Mucosa of descending colon (tissue), 3 donors: ENCODE measurements around the gene RPS6KB2. TPM values are rescaled to one million over a fixed set of nuclear protein-coding genes. Genes with fewer than 3 reads are reported as not detected.
A peak's percentile ranks its signal among the peaks of the same experiment; 100 is the strongest.

ENCODE experiments used
- ATAC-seq: fragments of 200-7000 bp; cut with Tn5 transposase; one replicate; pipeline ENCODE4 v1.9.1; 2020; ENCODE audit warnings: mild to moderate bottlenecking, moderate library complexity
- DNase-seq, 3 donors: peaks; one replicate each; pipeline ENCODE4 v3.0.0-alpha.2; 2020
- H3K36me3 ChIP-seq: fragments of 200-600 bp; one replicate; pipeline ENCODE4 v1.8.0; 2021; ENCODE audit warnings: low read depth, mild to moderate bottlenecking
- H3K4me1 ChIP-seq: fragments of 200-600 bp; one replicate; pipeline ENCODE4 v1.8.0; 2021; ENCODE audit warnings: low read depth, mild to moderate bottlenecking
- H3K4me3 ChIP-seq: fragments of 200-600 bp; one replicate; pipeline ENCODE4 v1.8.0; 2021; ENCODE audit warnings: mild to moderate bottlenecking
- H3K9me3 ChIP-seq: fragments of 200-600 bp; one replicate; pipeline ENCODE4 v1.8.0; 2021; ENCODE audit warnings: mild to moderate bottlenecking
- intact Hi-C, 2 donors: fragments of 100-400 bp; cut with DNase I in 1 of 2; cut with micrococcal nuclease in 1 of 2; formaldehyde crosslinking; loops; one replicate each; pipeline versions ENCODE4 v1.11.0 to v1.11.1; 2022; cut with DNase I, micrococcal nuclease
- total RNA-seq, 3 donors: library from RNA; stranded (reverse); fragmentation: NEBNext Ultra II Directional in 2 of 3; extraction: Animal tissue kit (Norgen Biotek cat#: 25700) in 2 of 3; gene quantifications; one replicate each; pipeline versions ENCODE4 v1.2.1 to v1.2.4, GENCODE V29; 2021 to 2023
- TF ChIP-seq, protein P1 (sequence below): fragments of 200-600 bp; IDR thresholded peaks from one replicate; pipeline ENCODE4 v1.8.0; 2022; ENCODE audit warnings: antibody characterized with exemption, mild to moderate bottlenecking
- donor health status: DM: no; HTN: no; CAD: no; lungs with moderate emphysema.
- donor health status: DM: no; HTN: no; CAD: no.
- donor health status: DM: no; HTN: yes; CAD: no.

Gene RPS6KB2
- total RNA-seq, 3 donors from 2014 or later: 43.1 to 51.6 (median 45.4) TPM

DNA sequence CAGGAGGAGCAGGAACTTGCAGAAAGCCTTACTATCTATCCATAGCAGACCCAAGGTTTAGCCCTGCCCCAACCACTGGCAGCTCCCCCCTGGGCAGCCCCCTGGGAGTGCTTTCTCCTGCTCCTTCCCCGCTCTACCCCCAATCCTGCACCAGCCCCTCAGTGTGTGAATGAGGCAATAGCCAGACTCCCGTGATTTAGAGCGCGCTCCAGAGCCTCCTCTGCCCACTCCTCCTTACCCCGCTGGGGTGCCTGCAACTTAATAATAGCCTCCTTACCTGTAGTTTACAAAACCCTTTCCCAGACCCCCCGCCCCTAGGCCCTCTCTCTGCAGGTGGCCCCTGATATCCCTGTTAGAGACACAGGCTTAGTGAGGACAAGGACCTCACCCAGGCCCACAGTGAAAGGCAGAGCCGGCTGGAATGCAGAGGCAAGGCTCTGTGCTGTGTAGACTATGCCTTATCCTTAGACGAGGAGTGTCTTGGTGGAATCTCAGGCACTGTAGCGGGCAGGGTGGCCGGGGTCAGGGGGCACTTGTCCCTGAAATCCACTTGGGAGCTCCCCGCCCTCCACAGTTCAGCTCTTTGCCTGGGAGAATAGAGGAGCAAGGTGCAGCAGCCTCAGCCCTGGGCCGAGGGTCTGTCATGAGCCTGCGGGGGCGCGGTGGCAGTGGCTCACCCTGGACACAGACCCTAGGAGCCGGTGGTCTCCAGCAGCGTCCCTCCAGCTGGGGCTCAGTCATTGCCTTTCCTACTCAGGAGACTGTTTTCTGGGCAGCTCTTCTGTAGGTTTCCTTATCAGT lies 17.1 kb upstream of the RPS6KB2 start:
- Histone ChIP-seq H3K36me3 (no peaks in the 10 kb centered on the region), H3K4me3 (no peak overlapping the region), H3K9me3 (no peaks in the 10 kb centered on the region), H3K4me1 (peaks cover 15% of the 10 kb centered on the region)
- intact Hi-C loops: no loop called here
- no peak for ATAC-seq
- TF ChIP-seq, protein P1, sequence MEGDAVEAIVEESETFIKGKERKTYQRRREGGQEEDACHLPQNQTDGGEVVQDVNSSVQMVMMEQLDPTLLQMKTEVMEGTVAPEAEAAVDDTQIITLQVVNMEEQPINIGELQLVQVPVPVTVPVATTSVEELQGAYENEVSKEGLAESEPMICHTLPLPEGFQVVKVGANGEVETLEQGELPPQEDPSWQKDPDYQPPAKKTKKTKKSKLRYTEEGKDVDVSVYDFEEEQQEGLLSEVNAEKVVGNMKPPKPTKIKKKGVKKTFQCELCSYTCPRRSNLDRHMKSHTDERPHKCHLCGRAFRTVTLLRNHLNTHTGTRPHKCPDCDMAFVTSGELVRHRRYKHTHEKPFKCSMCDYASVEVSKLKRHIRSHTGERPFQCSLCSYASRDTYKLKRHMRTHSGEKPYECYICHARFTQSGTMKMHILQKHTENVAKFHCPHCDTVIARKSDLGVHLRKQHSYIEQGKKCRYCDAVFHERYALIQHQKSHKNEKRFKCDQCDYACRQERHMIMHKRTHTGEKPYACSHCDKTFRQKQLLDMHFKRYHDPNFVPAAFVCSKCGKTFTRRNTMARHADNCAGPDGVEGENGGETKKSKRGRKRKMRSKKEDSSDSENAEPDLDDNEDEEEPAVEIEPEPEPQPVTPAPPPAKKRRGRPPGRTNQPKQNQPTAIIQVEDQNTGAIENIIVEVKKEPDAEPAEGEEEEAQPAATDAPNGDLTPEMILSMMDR: no peak
- no peak for DNase-seq

DNA sequence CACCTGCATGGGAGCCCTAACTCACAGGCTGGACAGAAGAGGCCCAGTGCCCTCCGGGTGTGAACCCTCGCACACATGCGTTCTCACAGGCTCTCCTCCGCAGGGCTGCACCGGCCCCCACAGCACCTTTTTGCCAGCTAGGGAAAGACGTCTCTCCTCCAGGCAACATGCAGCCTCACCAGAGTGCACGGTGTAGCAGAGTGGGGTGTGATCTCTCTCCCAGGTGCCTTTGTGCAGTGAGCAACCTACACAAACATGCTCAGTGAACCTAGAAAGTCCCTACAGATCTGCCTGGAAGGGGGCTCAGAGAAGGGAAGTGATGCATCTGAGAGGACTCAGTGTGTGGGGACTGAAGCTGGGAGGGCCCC lies 16.5 kb upstream of the RPS6KB2 start:
- no peak for ATAC-seq
- Histone ChIP-seq H3K9me3 (no peaks in the 10 kb centered on the region), H3K4me1 (peaks cover 21% of the 10 kb centered on the region), H3K4me3 (no peak overlapping the region), H3K36me3 (no peaks in the 10 kb centered on the region)
- TF ChIP-seq, protein P1: no peak
- intact Hi-C loops: no loop called here
- DNase-seq: no peak

DNA sequence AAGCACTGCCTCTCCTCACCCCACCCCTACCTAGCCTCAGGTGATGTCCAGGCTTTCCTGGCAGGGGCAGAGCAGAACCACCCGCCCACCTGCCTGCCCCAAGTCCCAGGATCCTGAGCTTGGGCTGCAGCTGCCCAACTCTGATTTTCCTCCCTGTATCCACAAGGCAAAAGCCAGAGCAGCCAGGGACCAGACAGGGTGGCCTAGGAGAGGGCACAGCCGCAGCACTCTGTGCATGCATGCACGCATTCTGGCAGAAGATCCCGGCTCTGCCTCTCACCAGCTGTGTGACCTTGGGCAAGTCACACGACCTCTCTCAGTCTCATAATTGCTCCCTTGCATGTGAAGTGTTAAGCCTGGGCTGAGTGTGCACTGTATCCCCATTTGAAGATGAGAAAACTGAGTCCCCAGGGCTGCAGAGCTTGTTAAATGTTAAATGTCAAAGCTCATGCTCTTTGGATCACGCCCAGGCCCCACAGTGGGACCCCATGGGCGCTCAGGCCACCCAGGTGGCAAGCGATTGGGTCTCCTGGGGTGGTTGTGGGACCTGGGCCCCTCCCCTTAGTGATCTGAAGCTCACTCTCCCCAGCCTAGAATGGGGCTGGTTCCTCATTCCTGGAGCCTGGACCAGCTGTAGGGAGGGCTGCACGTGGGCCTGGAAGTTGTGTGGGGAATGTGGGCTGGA lies 15.7 kb upstream of the RPS6KB2 start:
- ATAC-seq (no peak), DNase-seq (peak in 1 of 3 donors; percentile 46)
- H3K9me3 ChIP-seq: no peaks in the 10 kb centered on the region
- H3K4me1 ChIP-seq: peaks cover 22% of the 10 kb centered on the region
- intact Hi-C loops: no loop called here
- no peaks in the 10 kb centered on the region for H3K36me3 ChIP-seq
- TF ChIP-seq, protein P1: no peak
- no peak overlapping the region for H3K4me3 ChIP-seq

DNA sequence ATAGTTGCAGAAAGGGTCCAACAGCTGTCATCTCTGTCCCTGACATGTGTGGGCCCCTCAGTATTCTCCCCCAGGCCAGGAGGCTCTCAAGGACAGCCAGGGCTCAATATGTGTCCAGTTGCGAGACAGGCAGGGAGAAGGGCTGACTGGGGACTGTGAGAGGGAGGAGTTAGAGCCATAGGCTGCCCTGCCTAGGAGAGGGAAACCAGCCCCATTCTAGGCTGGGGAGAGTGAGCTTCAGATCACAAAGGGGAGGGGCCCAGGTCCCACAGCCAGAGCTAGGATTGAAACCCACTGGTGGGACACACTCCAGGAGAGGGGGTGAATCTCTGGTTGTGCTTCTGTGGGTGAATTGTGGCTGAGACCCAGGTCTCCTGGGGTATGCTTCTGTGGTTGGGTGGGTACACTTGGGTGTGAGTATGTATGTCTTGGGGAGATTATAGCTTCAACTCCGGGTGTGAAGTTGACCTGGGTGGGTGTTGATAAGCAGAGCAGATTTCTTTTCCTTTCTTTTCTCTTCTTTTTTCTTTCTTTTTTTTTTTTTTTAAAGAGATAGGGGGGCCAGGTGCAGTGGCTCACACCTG lies 14.9 kb upstream of the RPS6KB2 start:
- intact Hi-C loops: no loop called here
- DNase-seq (no peak), ATAC-seq (no peak)
- Histone ChIP-seq H3K9me3 (no peaks in the 10 kb centered on the region), H3K36me3 (no peaks in the 10 kb centered on the region), H3K4me3 (no peak overlapping the region), H3K4me1 (peaks cover 22% of the 10 kb centered on the region)
- TF ChIP-seq, protein P1: no peak

DNA sequence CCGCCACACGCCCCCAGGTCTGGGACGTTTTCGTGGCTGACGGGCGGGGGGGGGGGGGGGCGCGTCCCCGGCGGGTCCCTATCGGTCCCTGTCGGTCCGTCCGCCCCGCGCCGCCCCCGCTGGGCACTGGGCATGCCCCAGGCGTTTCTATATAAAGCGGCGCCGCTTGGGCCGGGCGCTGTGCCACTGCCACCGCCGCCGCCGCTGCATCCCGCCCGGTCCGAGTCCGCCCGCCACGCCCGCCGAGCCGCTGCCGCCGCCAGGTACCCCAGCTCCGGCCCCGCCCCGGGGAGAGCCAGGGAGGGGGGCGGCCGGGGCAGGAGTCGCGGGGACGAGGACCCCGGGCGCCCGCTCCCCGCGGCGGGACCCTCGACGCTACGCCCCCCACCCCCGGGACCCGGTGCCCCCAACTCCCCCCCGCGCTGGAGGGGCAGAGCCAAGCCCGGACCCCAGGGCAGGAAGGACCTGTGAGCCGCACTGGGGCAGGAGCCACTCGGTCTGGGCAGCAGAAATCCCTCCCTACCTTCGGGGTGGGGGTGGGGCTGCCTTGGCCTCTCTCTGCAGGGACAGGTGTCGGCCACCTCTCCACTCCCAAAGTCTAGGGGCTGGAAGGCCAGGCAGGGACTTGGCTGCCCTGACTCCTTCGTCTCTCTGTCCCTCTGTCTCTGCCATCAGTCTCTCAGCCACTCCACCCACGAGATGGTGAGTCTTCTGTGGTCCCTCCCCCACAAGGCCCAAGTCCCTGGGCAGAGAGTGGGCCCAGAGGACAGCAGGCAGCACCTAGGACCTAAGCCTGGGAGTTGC lies 12.6 kb upstream of the RPS6KB2 start, which contains the start of gene CARNS1:
Gene CARNS1 (plus strand): TSS at position 178 of the 804 bp plus-strand sequence. CDS start 522 bp downstream, at position 700.
- Histone ChIP-seq H3K36me3 (no peaks in the 10 kb centered on the region), H3K4me1 (peaks cover 27% of the 10 kb centered on the region), H3K9me3 (no peaks in the 10 kb centered on the region), H3K4me3 (no peak within 1 kb of the TSS)
- DNase-seq: peak in 1 of 3 donors; percentile 49
- TF ChIP-seq, protein P1: no peak
- peak; percentile 19 for ATAC-seq
- intact Hi-C loops: no loop called here
